NOMO-1 treated with DMSO at 0.1 percent for 48 hours (cell line): ENCODE results near the gene FMN1.

Experiments used
- DNase-seq: peaks from one replicate; lab custom pipeline; 2025; ENCODE audit not compliant: unreplicated experiment; lab: John Stamatoyannopoulos, UW

Gene FMN1

GRCh38 chr15:33021806-33022389 is 172.6 kb downstream of the FMN1 start:
- peak; percentile 23 for DNase-seq

- DNase-seq, result no peak
These were observed 175.0 kb downstream of the FMN1 start for GRCh38 chr15:33019354-33019981.

GRCh38 chr15:33016405-33017024 is 178.0 kb downstream of the FMN1 start:
- no peak for DNase-seq

- DNase-seq, result no peak
These were observed 179.9 kb downstream of the FMN1 start for GRCh38 chr15:33014586-33014985.

- DNase-seq, result no peak
These were observed 180.6 kb downstream of the FMN1 start for GRCh38 chr15:33013827-33014445.

- DNase-seq, result no peak
These were observed 182.5 kb downstream of the FMN1 start for GRCh38 chr15:33011976-33012375.

- no peak for DNase-seq
These were observed 184.9 kb downstream of the FMN1 start for GRCh38 chr15:33009603-33010002.

- DNase-seq, result no peak
These were observed 185.5 kb downstream of the FMN1 start for GRCh38 chr15:33009026-33009425.

GRCh38 chr15:33008284-33008995 is 186.1 kb downstream of the FMN1 start:
- no peak for DNase-seq

GRCh38 chr15:33007303-33007855 is 187.1 kb downstream of the FMN1 start:
- no peak for DNase-seq

GRCh38 chr15:33005582-33005981 is 188.9 kb downstream of the FMN1 start:
- peak; percentile 69 for DNase-seq

- DNase-seq, result no peak
These were observed 192.6 kb downstream of the FMN1 start for GRCh38 chr15:33001926-33002325.

- no peak for DNase-seq
These were observed 195.4 kb downstream of the FMN1 start for GRCh38 chr15:32998979-32999672.

GRCh38 chr15:32998182-32998581 is 196.3 kb downstream of the FMN1 start:
- no peak for DNase-seq

- peak; percentile 40 for DNase-seq
These were observed 199.6 kb downstream of the FMN1 start for GRCh38 chr15:32994810-32995424.

GRCh38 chr15:32993285-32993684 is 201.2 kb downstream of the FMN1 start:
- no peak for DNase-seq

GRCh38 chr15:32991619-32992111 is 202.8 kb downstream of the FMN1 start:
- DNase-seq, result no peak

- no peak for DNase-seq
These were observed 204.4 kb downstream of the FMN1 start for GRCh38 chr15:32990071-32990470.

GRCh38 chr15:32987067-32987466 is 207.4 kb downstream of the FMN1 start:
- DNase-seq, result no peak

- no peak for DNase-seq
These were observed 208.4 kb downstream of the FMN1 start for GRCh38 chr15:32986147-32986546.
